K562 (cell line): ENCODE measurements around the gene TRMT112. TPM values are rescaled to one million over a fixed set of nuclear protein-coding genes. Genes with fewer than 3 reads are reported as not detected.
A peak's percentile ranks its signal among the peaks of the same experiment; 100 is the strongest.

ENCODE experiments used
- ATAC-seq: fragments of 200-7000 bp; cut with Tn5 transposase; 3 replicates; pipeline ENCODE4 v1.9.1; 2020; ENCODE audit warnings: moderate library complexity
- BruUV-seq: library from RNA; stranded (reverse); fragments of 400-500 nt; replicated peaks from 2 replicates; lab custom pipeline; 2021; lab: Mats Ljungman, UMichigan
- CTCF ChIA-PET: fragments of 300-600 bp; formaldehyde crosslinking; extraction: SDS; loops from one replicate; lab custom pipeline; 2021; ENCODE audit warnings: low intra/inter-chr PET ratio; lab: Yijun Ruan, JAX
- POLR2A ChIA-PET: fragments of 300-600, 350-650 bp; sonication (Branson Sonifier 250); formaldehyde crosslinking; extraction: SDS; loops from one replicate; lab custom pipeline; 2021; ENCODE audit warnings: antibody characterized with exemption, inconsistent platforms; lab: Yijun Ruan, JAX
- DNase-seq, 4 experiments: peaks; one replicate each; pipeline versions ENCODE4 v3.0.0 to v3.0.0-alpha.2; 2011 to 2018; ENCODE audit warnings: low spot score in 3 of 4, mixed read lengths in 3 of 4; ENCODE audit errors: extremely low read depth in 1 of 4
- FAIRE-seq: peaks from 2 replicates; lab custom pipeline; 2011; peaks lifted over from hg19 to GRCh38; lab: Jason Lieb, UNC
- H2AFZ ChIP-seq: 2 replicates; pipeline ENCODE4 v1.6.0; 2011; ENCODE audit warnings: low read depth, low read length, control low read depth, inconsistent platforms
- H3K27ac ChIP-seq: fragments of 200-600 bp; 3 replicates; pipeline ENCODE4 v1.8.0; 2011; ENCODE audit warnings: low read depth, mild to moderate bottlenecking, control low read depth, inconsistent platforms, low read length, moderate library complexity, mixed read lengths; ENCODE audit errors: extremely low read depth
- H3K27me3 ChIP-seq, 2 experiments: fragments of 300-600 bp in 1 of 2; 2 replicates in 1 of 2; 3 replicates in 1 of 2; pipeline versions ENCODE4 v1.6.0 to v1.8.0; 2011; ENCODE audit warnings: inconsistent platforms in 2 of 2, low read length in 2 of 2, mild to moderate bottlenecking in 1 of 2, mixed read lengths in 1 of 2, moderate library complexity in 1 of 2; ENCODE audit not compliant: control insufficient read depth in 2 of 2, insufficient read depth in 2 of 2
- H3K36me3 ChIP-seq: fragments of 300-600 bp; 3 replicates; pipeline ENCODE4 v1.8.0; 2011; ENCODE audit warnings: mild to moderate bottlenecking, low read length, inconsistent platforms; ENCODE audit not compliant: control insufficient read depth, insufficient read depth
- H3K4me1 ChIP-seq, 2 experiments: fragments of 200-600 bp in 1 of 2; replicated peaks in 1 of 2; 2 replicates in 1 of 2; 3 replicates in 1 of 2; pipeline versions ENCODE4 v1.5.1 to v1.8.0; 2011; ENCODE audit warnings: inconsistent platforms in 2 of 2, low read length in 2 of 2, mild to moderate bottlenecking in 1 of 2, mixed read lengths in 1 of 2, moderate library complexity in 1 of 2; ENCODE audit not compliant: control insufficient read depth in 2 of 2, insufficient read depth in 2 of 2
- H3K4me2 ChIP-seq: 2 replicates; pipeline ENCODE4 v1.6.1; 2011; ENCODE audit warnings: low read length, control low read depth, inconsistent platforms, mixed read lengths; ENCODE audit not compliant: insufficient read depth
- H3K4me3 ChIP-seq: fragments of 200-600 bp; sonication (generic), shearing (Covaris generic); 2 replicates; pipeline ENCODE4 v1.5.1; 2016; ENCODE audit warnings: control low read depth, inconsistent platforms
- H3K79me2 ChIP-seq: fragments of 200-600 bp; 3 replicates; pipeline ENCODE4 v1.8.0; 2011; ENCODE audit warnings: low read length, inconsistent platforms; ENCODE audit not compliant: control insufficient read depth, insufficient read depth
- H3K9ac ChIP-seq, 2 experiments: 2 replicates each; pipeline versions ENCODE4 v1.6.0 to v1.6.1; 2011; ENCODE audit warnings: low read depth in 2 of 2, low read length in 2 of 2, control low read depth in 1 of 2, inconsistent platforms in 1 of 2, mild to moderate bottlenecking in 1 of 2, mixed read lengths in 1 of 2; ENCODE audit not compliant: insufficient read depth in 1 of 2
- H3K9me1 ChIP-seq: one replicate; pipeline ENCODE4 v1.6.0; 2011; ENCODE audit warnings: inconsistent platforms, mild to moderate bottlenecking, low read length, moderate library complexity; ENCODE audit not compliant: control insufficient read depth, insufficient read depth
- H3K9me3 ChIP-seq: replicated peaks from 2 replicates; pipeline ENCODE4 v1.5.1; 2011; ENCODE audit warnings: low read depth, low read length, inconsistent platforms; ENCODE audit not compliant: control insufficient read depth, insufficient read depth
- H4K20me1 ChIP-seq: replicated peaks from 2 replicates; pipeline ENCODE4 v1.6.1; 2011; ENCODE audit warnings: low read length, inconsistent platforms, mixed read lengths; ENCODE audit not compliant: control insufficient read depth, insufficient read depth
- ATF6 ChIP-seq: sonication (generic); formaldehyde crosslinking; IDR thresholded peaks from 2 replicates; pipeline ENCODE4 v1.4.0; 2020; ENCODE audit warnings: mild to moderate bottlenecking, missing genetic modification reagents
- BCOR ChIP-seq: fragments of 450-650 bp; IDR thresholded peaks from 2 replicates; pipeline ENCODE4 v1.6.1; 2016
- CTBP1 ChIP-seq: fragments of 450-650 bp; IDR thresholded peaks from 2 replicates; pipeline ENCODE4 v1.6.1; 2016; ENCODE audit warnings: borderline replicate concordance
- CTCF ChIP-seq, 3 experiments: IDR thresholded peaks in 2 of 3; conservative IDR thresholded peaks in 1 of 3; 2 replicates each; pipeline ENCODE4 v1.5.1; 2011 to 2012; ENCODE audit warnings: low read length in 3 of 3, mild to moderate bottlenecking in 3 of 3, control low read depth in 2 of 3, improper control_type of control experiment in 1 of 3, inconsistent platforms in 1 of 3, low read depth in 1 of 3, mixed read lengths in 1 of 3, moderate library complexity in 1 of 3; ENCODE audit not compliant: insufficient read depth in 2 of 3
- PBX2 ChIP-seq, 2 experiments: IDR thresholded peaks in 1 of 2; conservative IDR thresholded peaks in 1 of 2; 2 replicates each; pipeline ENCODE4 v1.6.1; 2016; ENCODE audit warnings: low read depth in 2 of 2, mild to moderate bottlenecking in 1 of 2, missing compliant biosample characterization in 1 of 2, missing genetic modification characterization in 1 of 2, moderate library complexity in 1 of 2
- POLR2G ChIP-seq: fragments of 200-400 bp; formaldehyde crosslinking; IDR thresholded peaks from 2 replicates; pipeline ENCODE4 v1.6.1; 2017; ENCODE audit warnings: low read depth, mild to moderate bottlenecking, antibody characterized with exemption, low read length, moderate library complexity
- SMARCA4 ChIP-seq: fragments of 450-650 bp; IDR thresholded peaks from 2 replicates; pipeline ENCODE4 v1.6.1; 2016
- TFAP4 ChIP-seq: sonication (generic); formaldehyde crosslinking; IDR thresholded peaks from 2 replicates; pipeline ENCODE4 v1.8.0; 2022; ENCODE audit warnings: missing genetic modification reagents, mild to moderate bottlenecking, moderate library complexity, borderline replicate concordance
- ZNF639 ChIP-seq, 2 experiments: fragments of 200-800 bp in 1 of 2; sonication (Bioruptor generic) in 1 of 2; sonication (generic) in 1 of 2; formaldehyde crosslinking in 1 of 2; IDR thresholded peaks in 1 of 2; conservative IDR thresholded peaks in 1 of 2; 2 replicates each; pipeline versions ENCODE4 v1.5.0 to v1.6.1; 2016 to 2020; ENCODE audit warnings: missing compliant biosample characterization in 1 of 2, missing genetic modification characterization in 1 of 2, missing genetic modification reagents in 1 of 2
- WGBS: fragments of 100-300 bp; shearing (Covaris generic); methylation state at CpG from one replicate; pipeline ENCODE4 v1.1.6; 2016; ENCODE audit warnings: low coverage, mixed read lengths; ENCODE audit not compliant: insufficient coverage; ENCODE audit errors: missing lambda C conversion rate; 5-methylcytosine and 5-hydroxymethylcytosine counted together
- in situ Hi-C: fragments of 300-500 bp; cut with MboI; formaldehyde crosslinking; loops from 4 replicates; pipeline ENCODE4 v1.15.0; 2018; ENCODE audit warnings: inconsistent platforms, mixed read lengths
- intact Hi-C: fragments of 100-400 bp; cut with micrococcal nuclease; formaldehyde crosslinking; loops from 2 replicates; pipeline ENCODE4 v1.14.2; 2022
- polyA plus RNA-seq, 8 experiments: library from polyadenylated mRNA; depleted of rRNA in 4 of 8; stranded (reverse) in 5 of 8; unstranded in 3 of 8; fragments of >200 nt; fragmentation: Nextera tagmentation in 2 of 8; fragmentation: Illumina TruSeq in 1 of 8; extraction: Ambion mirVana in 2 of 8; extraction: Trizol in 1 of 8; gene quantifications; 2 replicates each; pipeline versions ENCODE4 v1.2.1 to v1.2.3, GENCODE V29; 2011 to 2014; ENCODE audit warnings: inconsistent platforms in 1 of 8, missing spikeins in 1 of 8
- total RNA-seq, 7 experiments: library from RNA; depleted of rRNA in 6 of 7; stranded (reverse); fragments of >200 nt in 6 of 7; fragmentation: Illumina TruSeq in 2 of 7; extraction: Trizol in 2 of 7; gene quantifications; 2 replicates each; pipeline versions ENCODE4 v1.2.1 to v1.2.3, GENCODE V29; 2011 to 2021; ENCODE audit warnings: low replicate concordance in 1 of 7

The TRMT112 gene
- total and polyA plus RNA-seq, 9 of the 15 experiments (the other 6 are each of a cell fraction or from before 2014, with no cell fraction given) = 162 to 444 (median 300) TPM

- in situ Hi-C loops = no loop called here
- H4K20me1 ChIP-seq = no peaks in the 10 kb centered on the region; the same call in 1 of the 2 replicates
- DNase-seq (no peak), ATAC-seq (no peak), FAIRE-seq (no peak)
- ChIA-PET CTCF (no interaction called here), POLR2A (interaction anchor here (0.5 to 1.0 kb wide), 3 partner anchors 8 to 111 kb away, joined by 3 to 4 read pairs (median 3); no protein-coding TSS in a partner anchor)
- peak overlapping the region in 1 of 2 experiments; percentile 20; a peak in 1 of 4 replicates for H3K9ac ChIP-seq
- intact Hi-C loops = no loop called here
- H3K4me1 ChIP-seq = peaks cover 8 to 63% of the 10 kb centered on the region in 2 experiments; a peak in 4 of 5 replicates
- no peaks in the 10 kb centered on the region for H3K27me3 ChIP-seq
- peaks cover 49% of the 10 kb centered on the region for H3K79me2 ChIP-seq
- no peaks in the 10 kb centered on the region for H3K9me3 ChIP-seq
- no peak overlapping the region for H3K4me2 ChIP-seq
- H3K27ac ChIP-seq = no peak overlapping the region; the same call in 2 of the 3 replicates
- H3K4me3 ChIP-seq = no peak overlapping the region
- no peak overlapping the region for H2AFZ ChIP-seq
- H3K9me1 ChIP-seq = no peaks in the 10 kb centered on the region
- peaks cover 63% of the 10 kb centered on the region for H3K36me3 ChIP-seq
- WGBS = 88% methylated on average over 23 of the region's 24 CpGs
- BruUV-seq = no TSS peak
- TF ChIP-seq BCOR = peak; percentile 68
- TF ChIP-seq POLR2G = peak; percentile 59
- TF ChIP-seq TFAP4 (CRISPR knock-in tag) = peak; percentile 42; the same call in 1 of the 2 replicates
- TF ChIP-seq CTCF (IDR thresholded peaks at IDR 0.05 in 2 of 3, conservative IDR thresholded peaks at IDR 0.05 in 1 of 3; ENCODE audit: insufficient read depth in 2 of 3, low read depth in 1 of 3, low read length in 3 of 3) = 0 out of 6 replicates have a peak, but pooled peaks of 1 of the 3 experiments have one; percentile 4
- TF ChIP-seq CTBP1 = 0 out of 2 replicates have a peak, but pooled peaks have one; percentile 6
- TF ChIP-seq PBX2 (CRISPR knock-in tag; IDR thresholded peaks at IDR 0.05; ENCODE audit: low read depth) = no peak
- no peak for TF ChIP-seq PBX2 (tag; conservative IDR thresholded peaks at IDR 0.05; ENCODE audit: low read depth)
- no peak for TF ChIP-seq ZNF639 (CRISPR knock-in tag; conservative IDR thresholded peaks at IDR 0.05 in 1 of 2, IDR thresholded peaks at IDR 0.05 in 1 of 2)
- no peak for TF ChIP-seq ATF6 (CRISPR knock-in tag)
- no peak for TF ChIP-seq SMARCA4
These were observed 2.4 kb downstream of the TRMT112 start for GRCh38 chr11:64314805-64315561.
